ENCODE measurements around the gene FAM76A.

DNA sequence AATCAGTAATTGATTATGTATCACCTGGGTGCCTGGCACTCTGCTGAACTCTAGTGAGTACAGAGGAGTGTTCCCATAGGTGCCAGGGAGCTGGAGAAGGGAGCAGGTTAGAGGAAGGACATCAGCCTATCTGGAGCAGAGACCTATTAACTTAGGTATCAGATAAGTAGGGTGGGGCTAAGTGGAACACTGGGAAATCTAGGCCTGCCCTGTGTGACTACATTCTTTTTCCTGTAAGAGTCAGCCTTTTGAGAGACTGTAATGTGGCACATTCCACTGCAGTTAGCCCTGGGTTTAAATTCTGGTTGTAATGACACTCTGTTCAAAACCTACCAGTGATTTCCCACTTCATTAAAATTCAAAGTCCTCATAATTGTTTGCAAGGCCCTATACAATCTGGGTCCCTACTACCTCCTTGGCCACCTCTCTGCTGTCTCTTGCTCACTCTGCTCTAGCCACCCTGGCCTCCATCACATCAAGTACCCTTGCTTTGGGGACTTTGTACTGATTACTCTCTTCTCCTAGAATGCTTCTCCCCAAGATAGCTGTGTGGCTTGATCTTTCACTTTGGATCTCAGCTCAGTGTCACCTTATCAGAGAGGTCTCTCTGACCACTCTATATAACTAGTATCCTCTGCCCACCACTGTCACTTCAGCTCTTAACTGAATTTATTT, 60.2 kb downstream of the FAM76A start:
- TF ChIP-seq, protein P1, sequence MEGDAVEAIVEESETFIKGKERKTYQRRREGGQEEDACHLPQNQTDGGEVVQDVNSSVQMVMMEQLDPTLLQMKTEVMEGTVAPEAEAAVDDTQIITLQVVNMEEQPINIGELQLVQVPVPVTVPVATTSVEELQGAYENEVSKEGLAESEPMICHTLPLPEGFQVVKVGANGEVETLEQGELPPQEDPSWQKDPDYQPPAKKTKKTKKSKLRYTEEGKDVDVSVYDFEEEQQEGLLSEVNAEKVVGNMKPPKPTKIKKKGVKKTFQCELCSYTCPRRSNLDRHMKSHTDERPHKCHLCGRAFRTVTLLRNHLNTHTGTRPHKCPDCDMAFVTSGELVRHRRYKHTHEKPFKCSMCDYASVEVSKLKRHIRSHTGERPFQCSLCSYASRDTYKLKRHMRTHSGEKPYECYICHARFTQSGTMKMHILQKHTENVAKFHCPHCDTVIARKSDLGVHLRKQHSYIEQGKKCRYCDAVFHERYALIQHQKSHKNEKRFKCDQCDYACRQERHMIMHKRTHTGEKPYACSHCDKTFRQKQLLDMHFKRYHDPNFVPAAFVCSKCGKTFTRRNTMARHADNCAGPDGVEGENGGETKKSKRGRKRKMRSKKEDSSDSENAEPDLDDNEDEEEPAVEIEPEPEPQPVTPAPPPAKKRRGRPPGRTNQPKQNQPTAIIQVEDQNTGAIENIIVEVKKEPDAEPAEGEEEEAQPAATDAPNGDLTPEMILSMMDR (conservative IDR thresholded peaks at IDR 0.05 in 1 of 2, IDR thresholded peaks at IDR 0.05 in 1 of 2; ENCODE audit: low read depth in 1 of 2, low read length in 2 of 2), result no peak
- no peak for TF ChIP-seq EZH2 (IDR thresholded peaks at IDR 0.05; ENCODE audit: low read length, missing control alignments)
